GF-D8 (cell line): ENCODE measurements around the gene GNAI3.
A peak's percentile ranks its signal among the peaks of the same experiment; 100 is the strongest.

Source experiments
- DNase-seq: peaks from one replicate; lab custom pipeline; 2025; lab: John Stamatoyannopoulos, UW

Gene GNAI3

DNA sequence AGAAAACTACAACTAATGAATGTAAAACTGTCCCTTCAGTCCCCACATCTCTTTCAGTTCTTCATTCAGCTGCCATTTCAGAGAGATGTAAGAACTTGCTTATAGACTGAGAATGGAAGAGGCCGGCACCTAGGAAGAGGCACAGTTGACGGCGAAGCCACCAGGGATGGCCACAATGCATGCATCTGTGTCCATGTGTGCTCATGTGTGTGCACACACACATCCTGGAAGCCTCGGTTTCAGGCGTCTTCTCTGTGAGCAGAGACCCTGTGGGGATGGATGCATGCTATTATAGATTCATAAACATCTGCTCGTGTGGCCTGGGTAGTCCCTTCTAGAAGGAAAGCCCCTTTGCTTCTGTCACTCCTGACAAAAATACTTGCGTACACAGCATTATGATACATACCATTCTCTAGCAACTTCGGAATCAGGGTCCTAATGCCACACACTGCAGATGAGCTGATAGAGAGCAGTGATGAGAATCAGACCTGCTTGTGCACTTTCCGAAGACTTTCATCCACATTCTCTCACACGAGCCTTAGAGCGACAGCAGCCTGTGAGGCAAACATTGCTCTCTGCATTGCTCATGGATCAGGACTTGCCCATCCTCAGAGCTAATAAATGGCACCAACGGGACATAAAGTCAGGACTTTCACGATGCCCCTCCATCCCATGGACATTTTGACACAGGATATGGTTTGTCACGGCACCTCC is 21.2 kb upstream of the GNAI3 start:
- DNase-seq = no peak

DNA sequence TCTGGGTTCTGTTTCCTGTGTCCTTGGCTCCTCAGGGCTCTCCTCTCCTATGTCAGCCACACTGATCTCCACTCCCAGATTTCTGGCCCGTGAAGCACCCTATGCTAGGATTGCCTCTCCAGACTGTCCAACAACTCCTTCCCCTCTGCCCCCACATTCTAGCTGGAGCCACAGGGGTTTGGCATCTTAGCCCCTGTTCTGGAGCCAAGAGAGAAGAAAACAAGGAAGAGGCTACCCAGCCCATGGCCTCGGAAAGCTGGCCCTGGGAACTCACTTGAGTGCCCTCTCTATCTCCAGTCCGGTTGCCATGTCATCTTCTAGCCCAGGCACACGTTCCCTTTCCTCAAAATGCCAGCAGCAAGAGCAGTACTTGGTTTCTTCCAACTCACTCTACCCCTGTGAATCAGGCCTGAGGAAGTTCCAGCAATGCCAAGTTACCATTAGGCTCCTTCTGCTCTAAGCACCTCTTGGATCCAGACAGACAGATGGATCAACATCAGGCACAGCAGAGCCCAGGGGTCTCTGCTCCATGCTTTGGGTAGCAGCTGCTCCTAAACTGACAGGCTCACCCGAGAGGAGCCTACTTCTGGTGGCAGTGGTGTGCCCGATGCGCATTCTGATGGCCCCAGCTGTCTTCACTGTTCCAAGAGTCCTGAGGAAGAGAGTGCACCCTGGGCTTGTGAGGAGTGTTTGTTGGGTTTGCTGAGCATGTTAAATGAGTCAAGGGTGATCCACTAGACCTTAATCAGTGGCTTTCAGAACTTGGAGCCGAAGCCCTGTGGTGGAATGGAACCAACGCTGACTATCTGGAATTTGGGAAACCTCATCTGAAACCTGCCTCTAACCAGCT is 20.3 kb upstream of the GNAI3 start:
- no peak for DNase-seq

DNA sequence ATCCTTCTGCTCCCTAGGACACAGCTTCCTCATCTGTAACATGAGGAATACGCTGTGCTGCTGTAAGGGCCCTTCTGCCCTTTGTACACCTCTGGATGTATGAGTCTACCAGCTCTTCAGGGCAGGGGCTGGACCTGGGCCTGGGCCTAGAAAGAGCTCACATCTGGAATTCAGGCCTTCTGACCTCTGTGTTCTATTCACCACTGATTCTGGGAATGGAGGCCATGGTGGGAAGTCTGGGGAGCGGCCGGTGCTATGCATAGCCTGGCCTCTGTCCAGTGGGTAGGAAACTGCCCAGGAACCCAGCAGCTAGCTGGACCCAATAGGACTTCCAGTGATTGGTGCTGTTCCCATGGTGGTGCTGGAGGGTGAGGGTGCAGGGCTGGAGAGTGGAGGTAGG is 19.7 kb upstream of the GNAI3 start:
- DNase-seq = no peak

DNA sequence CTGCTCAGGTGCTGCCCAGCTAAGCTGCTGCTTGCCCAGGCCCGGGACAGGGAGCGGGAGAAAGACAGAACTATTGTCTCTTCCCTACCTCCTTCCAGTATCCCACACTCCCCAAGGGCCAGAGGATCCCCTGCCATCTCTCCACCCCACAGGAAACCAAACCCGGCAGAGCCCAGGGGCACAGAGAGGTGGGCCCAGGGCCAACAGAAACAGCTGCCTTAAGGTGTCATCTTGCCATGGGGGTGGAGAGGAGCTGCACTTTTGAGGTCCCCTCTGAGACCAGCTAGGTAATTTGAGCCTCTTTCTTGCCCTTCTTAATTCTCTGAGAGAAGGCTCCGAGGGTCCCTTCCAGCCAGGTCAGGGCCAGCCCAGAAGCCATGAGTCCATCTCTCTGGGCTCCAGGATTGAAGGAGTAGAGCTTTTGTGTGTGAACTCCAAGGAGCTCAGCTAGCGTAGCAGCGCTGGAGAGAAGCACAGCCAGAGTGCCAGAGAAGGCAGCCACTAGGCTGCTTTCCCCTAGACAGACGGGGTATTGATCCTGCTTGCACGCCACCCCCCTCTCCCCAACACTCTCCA is 18.4 kb upstream of the GNAI3 start:
- no peak for DNase-seq

DNA sequence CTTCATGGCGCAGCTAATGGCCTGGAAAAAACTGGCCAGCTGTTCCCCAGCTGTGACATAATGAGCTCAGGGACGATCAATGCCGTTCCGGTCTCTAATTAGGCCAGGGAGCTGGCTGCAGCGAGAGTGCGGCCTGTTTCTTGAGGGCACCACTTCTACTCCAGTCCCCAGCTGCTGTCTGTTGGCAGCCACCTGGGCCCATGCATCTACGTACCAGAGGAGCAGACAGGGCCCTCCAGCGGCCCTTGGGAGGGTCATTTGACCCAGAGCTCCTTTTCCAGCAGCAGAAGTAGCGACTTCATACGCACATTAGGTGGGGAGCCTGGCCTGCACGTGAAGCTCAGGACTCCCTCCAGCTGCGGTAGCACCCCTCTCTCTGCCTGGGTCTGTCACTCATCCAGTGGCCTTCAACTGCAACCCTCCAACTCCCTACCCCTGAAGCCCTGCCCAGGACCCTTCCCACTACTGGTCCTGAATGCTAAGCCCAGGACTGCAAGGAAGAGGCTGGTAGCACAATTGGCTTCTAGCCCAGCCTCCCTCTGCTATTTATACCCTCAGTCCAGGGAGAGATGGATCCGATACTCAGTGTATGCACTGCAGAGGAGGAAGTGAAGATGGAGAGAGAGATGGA is 17.8 kb upstream of the GNAI3 start:
- no peak for DNase-seq

DNA sequence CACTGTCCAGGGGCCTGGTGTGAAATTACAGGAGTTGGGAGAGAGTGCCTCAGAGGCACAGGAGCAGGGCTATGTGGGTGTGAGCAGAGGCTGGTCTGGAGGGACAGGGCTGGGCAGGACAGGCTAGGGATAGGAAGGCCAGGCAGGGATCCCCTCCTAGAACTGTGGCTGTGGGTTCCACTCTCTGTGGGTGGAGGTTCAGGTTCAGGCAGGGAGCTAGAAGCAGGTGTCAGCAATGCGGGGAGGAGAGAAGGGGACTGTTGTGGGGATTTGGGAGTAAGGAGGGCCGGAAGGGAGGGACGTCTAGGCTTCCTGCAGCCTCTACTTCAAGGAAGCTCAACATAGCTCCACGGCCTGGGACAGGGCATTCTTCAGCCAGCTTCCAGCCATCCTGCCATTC is 17.0 kb upstream of the GNAI3 start:
- DNase-seq = no peak

DNA sequence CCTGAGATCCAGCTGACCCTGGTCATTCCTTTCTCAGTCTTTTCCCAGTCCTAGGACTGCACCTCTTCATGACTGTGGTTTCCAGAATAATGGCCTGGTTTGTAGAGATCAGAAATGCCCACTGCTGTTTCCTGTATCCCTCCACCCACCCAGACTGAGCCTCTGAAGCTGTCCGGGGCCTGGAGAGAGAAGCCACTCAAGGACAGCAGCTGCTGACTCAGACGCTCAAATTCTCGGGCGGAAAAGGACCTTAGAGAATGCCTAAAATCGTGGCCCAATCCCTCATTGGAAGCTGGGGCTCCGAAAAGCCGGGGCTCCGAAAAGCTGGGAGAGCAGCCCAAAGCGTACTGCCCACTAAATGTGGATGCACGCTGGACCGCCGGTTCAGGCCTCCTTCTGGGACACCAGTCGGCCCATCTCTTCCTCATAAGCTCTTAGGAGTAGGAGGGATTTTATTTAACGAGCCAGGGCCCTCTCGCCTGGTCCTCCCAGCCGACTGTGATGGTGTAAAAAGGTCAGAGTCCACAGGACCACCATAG is 16.5 kb upstream of the GNAI3 start:
- DNase-seq = no peak

DNA sequence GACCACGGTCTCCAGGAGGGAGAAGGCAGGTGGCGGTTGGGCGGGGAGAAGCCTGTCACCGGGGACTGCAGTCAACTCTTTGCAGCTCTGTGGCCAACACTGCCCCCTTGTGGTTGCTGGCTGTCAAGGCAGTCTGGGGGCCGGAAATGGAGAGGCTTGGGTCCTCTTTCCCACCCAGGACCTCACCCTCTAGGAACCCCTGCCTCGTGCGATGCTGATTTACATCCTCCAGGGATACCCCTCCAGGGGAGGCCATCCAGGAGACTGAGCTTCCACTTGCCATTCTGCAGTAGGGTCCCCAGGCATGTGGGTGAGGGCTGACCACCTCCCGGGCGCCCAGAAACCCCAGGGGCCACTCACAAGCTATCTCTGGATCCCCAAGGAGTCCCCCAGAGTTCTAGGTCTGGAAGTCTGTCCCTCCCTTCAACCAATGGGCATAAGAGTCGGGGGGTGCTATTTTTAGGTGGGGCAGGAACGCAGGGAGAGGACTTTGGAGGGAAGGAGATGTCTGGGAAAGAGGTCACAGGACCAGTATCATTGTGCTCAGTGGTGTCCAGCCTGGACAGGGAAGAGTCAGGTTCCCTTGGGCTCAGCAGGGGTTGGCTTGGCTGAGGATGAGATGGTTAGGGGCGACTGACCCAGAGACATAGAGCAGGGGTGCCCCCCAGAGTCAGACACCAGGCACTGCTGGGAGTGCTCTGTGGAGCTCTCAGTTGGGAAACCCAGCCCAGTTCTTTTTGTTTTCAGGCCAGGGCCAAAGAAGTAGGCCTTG is 15.9 kb upstream of the GNAI3 start:
- peak; percentile 44 for DNase-seq

DNA sequence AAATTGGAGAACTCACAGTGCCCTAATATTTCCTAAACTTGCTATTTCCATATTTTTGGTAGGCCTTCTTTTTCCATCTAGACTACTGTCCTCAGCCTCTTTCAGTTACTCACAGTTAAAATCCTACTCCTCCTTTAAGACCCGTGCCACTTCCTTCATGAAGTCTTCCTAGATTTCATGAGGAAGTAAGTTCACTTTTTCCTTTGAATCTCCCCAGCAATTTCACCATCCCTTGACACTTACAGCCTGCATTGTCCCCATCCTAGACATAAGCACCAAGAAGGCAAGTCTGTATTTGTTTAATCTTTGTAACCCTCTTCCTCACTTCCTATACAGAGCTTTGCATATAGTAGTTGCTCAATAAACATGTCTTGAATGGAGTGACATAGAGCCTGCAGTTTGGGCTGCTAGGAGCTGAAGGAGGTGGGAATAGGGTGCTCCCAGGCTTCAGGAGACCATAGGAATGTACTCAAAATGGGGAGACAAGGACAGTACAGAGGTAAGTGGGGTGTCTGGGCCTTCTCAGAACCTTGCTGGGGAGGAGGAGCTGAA is 14.0 kb upstream of the GNAI3 start:
- DNase-seq = no peak

DNA sequence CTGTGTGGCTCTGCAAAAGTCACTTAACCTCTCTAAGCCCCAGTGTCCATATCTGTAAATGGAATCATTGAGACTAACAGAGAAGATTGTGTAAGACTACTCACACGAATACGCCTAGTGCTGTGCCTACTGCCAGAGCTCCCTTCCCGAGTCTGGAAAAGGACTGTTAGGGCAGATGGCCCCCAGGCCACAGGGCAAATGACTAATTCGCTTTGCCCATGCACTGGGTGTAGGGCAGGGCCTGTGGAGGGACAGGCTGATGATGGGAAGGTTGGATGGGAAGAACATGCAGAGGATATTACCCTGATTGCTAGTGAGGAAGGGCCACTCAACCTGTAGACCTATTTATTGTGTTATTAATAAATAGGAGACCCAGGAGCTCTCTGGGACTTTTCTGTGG is 12.9 kb upstream of the GNAI3 start:
- no peak for DNase-seq

DNA sequence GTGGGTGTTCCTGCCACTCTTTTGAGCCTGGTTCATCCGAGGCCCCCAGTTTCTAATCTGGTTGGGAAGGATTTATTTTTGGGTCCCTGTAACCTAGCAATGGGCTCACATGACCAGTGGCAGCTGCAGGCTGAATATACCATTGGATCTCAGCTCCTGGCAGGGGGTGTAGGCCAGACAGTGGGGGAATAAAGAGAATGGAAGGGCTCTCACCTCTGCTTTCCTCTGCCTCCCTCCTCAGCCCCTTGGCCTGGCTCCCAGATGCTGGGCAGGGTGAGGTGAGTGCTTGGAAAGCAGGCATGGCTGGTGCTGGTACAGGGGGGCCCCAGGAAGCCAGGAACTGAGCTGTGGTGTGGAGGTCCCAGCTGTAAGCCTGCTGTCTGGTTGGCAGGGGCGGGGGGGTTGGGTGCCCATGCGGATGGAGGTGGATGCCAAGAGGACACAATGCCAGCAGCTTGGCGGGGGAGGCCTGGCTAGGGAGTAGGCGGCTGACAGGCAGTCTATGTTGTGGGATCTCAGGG is 12.4 kb upstream of the GNAI3 start:
- no peak for DNase-seq

DNA sequence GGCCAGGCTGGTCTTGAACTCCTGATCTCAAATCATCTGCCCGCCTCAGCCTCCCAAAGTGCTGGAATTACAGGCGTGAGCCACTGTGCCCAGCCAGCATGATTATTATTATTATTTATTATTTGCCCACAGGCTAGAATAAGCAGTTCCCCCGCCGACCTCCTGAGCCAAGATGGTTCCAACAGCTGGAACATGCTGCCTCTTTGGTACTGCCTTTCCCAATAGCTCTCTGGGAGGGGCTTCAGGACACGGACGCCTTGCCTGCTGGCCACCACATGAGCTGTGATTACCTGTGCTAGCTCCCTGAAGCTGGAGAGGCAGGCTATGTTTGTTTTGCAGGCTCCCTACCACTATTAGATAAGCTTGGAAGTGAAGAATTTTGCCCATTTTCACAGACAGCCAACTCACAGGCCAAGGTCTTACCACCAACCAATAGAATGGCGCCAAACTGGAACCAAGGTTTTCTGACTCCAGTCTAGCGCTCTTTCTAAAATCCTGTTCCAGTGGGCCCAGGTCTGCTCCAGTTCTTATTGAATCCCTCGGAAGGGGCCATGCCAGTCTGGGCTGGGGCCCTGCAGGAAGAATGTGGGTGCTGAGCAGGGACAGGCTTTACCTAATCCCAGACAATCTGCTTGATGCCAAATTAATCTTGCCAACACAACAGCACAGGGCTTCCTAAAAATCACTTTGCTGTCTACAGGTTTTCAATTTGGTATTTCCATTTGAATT is 10.8 kb upstream of the GNAI3 start:
- no peak for DNase-seq

DNA sequence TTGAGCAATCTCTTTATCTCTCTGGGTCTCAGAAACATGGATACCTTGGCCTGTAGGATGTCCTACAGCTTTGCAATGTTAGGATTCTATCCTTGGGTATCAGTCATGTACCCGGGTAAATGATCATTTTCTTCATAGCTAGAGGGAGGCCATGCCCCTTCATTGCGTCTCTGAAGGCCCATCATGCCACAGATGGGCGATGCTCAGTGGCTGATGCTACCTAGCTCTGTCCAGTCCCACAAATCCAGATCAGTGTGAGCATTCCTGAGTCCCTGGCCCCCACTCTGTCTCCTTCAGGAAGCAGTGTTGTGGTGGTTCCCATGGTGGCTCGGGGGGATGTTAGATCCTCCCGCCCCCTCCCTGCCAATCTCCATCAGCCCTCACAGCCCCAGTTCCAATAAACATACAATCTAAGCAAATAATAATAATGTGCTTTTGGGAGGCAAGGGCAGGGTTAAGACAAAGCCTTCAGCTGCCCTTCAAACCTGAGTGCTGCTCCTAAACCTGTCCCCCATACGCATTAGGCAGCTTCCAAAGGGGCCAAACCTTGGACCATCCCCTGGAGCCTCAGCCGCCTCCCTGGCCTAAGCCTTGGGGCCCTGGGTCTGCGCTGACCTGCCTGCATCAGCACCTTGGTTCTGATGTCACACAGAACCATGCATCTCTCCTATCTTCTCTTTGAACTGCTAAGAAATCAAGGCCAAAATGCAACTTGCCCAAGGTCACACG is 9.4 kb upstream of the GNAI3 start:
- DNase-seq = no peak

DNA sequence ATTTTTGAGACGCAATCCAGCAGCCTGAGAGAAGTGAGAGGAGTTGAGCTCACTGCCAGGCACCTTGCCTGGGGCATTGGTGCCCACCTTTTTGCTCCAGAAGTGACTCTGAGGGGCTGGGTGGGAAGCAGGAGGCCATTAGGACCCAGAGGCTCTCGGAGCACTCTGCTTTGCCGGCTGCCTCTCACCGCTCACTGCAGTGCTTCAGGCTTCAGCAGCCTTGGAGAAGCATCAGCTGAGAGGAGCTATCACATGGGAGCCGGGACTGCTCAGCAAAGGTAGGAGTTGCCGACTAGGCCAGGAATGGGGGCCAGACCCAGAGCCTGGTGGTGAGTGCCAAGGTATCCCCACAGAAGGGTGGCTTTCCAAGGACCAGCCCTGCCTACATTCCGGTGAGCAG is 8.7 kb upstream of the GNAI3 start, which contains the start of gene GPR61:
Gene GPR61 (plus strand): TSS at position 197 of the 400 bp plus-strand sequence. CDS start 3,151 bp downstream, outside the sequence.
- no peak for DNase-seq

DNA sequence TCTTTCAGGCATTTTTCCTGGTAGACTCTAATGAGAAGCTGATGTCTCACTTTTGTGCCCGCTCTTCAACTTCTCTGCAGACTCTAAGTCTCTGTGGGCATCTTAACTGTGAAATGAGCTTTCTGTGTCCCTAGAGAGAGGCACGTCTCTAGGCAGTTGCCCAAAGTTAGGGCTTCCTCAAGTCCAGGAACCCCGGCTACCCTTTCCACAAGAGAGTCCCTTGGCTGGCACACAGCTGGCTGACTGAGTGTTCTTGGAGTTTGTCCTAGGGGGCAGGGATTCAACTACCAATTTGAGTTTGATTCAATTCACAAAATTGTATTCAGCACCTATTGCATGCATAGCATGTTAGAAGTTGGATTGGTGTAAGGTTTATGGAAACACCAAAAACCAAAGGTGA is 7.3 kb upstream of the GNAI3 start:
- no peak for DNase-seq

DNA sequence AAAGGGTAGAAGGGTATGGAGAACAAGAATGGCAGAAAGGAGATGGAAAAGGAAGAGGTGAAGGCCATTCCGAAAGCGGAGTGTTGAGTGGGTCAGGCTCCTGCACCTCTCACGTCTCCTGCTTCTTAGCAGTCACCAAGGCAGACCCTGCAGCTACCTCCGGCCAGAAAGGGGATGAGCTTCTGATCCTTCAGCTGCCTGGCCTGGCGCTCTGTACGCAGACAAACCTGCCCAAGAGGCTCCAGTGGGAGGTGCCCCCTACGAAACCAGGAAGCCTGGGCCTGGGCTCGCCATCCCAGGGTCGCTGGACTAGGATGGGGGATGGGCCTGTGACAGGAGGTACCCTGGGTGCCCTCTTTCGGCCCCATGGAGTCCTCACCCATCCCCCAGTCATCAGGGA is 5.8 kb upstream of the GNAI3 start:
- no peak for DNase-seq

DNA sequence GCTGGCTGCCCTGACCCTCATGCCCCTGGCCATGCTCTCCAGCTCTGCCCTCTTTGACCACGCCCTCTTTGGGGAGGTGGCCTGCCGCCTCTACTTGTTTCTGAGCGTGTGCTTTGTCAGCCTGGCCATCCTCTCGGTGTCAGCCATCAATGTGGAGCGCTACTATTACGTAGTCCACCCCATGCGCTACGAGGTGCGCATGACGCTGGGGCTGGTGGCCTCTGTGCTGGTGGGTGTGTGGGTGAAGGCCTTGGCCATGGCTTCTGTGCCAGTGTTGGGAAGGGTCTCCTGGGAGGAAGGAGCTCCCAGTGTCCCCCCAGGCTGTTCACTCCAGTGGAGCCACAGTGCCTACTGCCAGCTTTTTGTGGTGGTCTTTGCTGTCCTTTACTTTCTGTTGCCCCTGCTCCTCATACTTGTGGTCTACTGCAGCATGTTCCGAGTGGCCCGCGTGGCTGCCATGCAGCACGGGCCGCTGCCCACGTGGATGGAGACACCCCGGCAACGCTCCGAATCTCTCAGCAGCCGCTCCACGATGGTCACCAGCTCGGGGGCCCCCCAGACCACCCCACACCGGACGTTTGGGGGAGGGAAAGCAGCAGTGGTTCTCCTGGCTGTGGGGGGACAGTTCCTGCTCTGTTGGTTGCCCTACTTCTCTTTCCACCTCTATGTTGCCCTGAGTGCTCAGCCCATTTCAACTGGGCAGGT is 5.0 kb upstream of the GNAI3 start:
- no peak for DNase-seq

DNA sequence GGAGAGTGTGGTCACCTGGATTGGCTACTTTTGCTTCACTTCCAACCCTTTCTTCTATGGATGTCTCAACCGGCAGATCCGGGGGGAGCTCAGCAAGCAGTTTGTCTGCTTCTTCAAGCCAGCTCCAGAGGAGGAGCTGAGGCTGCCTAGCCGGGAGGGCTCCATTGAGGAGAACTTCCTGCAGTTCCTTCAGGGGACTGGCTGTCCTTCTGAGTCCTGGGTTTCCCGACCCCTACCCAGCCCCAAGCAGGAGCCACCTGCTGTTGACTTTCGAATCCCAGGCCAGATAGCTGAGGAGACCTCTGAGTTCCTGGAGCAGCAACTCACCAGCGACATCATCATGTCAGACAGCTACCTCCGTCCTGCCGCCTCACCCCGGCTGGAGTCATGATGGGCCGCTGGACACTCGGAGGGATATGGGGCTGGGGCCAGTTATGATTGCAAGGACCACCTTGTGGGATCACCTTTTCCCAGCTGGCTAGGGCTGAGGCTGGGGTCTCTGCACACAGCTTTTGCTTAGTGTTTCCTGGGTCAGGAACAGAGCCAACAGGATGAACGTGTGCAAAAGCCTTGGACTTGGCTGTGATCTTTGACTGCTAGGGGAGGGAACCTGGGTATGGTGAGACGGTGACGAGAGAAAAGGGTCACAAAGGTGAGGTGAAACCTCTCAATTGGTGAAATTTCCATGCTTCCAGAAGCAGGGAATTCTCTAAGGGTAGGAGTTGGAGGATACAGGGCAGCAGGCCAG is 4.3 kb upstream of the GNAI3 start:
- no peak for DNase-seq
